Measurements from ENCODE around the gene NFE2L3. TPM values are rescaled to one million over a fixed set of nuclear protein-coding genes. Genes with fewer than 3 reads are reported as not detected.

Gene NFE2L3
- total and polyA plus RNA-seq, 4 donors = 4.0 to 12.5 (median 8.7) TPM

GRCh38 chr7:26197153-26198115 lies 45.4 kb downstream of the NFE2L3 start:
- Histone ChIP-seq H3K4me1 (ENCODE audit: control insufficient read depth, insufficient read depth, low read length) (no peaks in the 10 kb centered on the region), H3K27ac (ENCODE audit: low read depth, low read length) (no peak overlapping the region)
- 33% methylated on average over 2 of the region's 5 CpGs for WGBS (ENCODE audit: insufficient coverage)

DNA sequence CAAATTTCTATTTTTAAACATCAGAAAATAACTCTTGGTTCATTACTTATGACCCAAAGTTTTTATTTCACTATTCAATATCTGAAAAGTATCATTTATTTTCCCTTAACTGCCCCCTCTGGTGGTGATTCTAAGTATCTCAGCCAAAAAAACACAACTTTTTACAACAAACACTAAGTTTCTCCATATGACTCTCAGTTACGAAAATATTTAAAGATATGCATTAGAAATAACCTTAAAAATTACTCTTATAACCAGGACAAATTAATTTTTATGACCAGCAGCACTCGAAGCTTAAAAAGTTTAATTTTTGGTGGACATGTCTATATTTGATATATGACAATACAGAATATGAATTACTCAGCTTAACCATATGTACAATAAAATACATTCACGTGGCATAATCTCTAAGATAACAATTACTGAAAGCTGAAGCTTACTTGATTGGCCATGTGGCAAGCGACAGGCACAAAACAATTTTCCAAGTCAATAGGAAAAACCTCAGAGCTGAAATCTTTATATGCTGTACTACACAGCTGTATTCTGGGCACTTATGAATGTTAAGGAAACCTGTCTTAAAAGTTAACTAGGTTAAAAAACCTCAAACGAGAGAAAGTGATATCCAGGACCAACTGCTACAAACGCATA lies 46.3 kb downstream of the NFE2L3 start:
- Histone ChIP-seq H3K4me3 (ENCODE audit: low read depth, low read length) (peak overlapping the region; percentile 100), H3K9me3 (ENCODE audit: control insufficient read depth, insufficient read depth, low read length) (no peaks in the 10 kb centered on the region), H3K36me3 (ENCODE audit: control insufficient read depth, insufficient read depth, low read length) (peaks cover 31% of the 10 kb centered on the region), H3K27me3 (ENCODE audit: control insufficient read depth, insufficient read depth, low read length) (no peaks in the 10 kb centered on the region), H3K27ac (ENCODE audit: low read depth, low read length) (peak overlapping the region; percentile 48), H3K4me1 (ENCODE audit: control insufficient read depth, insufficient read depth, low read length) (no peaks in the 10 kb centered on the region)
- peak in 3 of 6 donors; percentile 29 to 81 (median 70) for DNase-seq (ENCODE audit: low read depth in 4 of 6, low spot score in 6 of 6)
- WGBS (ENCODE audit: insufficient coverage) = 0% methylated on average over 2 of the region's 6 CpGs

More at GRCh38 chr7:26197153-26198115, 45.4 kb downstream of the NFE2L3 start:
- no peak for DNase-seq (ENCODE audit: low read depth in 4 of 6, low spot score in 6 of 6)
- H3K4me3 ChIP-seq (ENCODE audit: low read depth, low read length) = peak overlapping the region; percentile 100
- H3K36me3 ChIP-seq (ENCODE audit: control insufficient read depth, insufficient read depth, low read length) = peaks cover 38% of the 10 kb centered on the region
- no peaks in the 10 kb centered on the region for H3K27me3 ChIP-seq (ENCODE audit: control insufficient read depth, insufficient read depth, low read length)
- no peaks in the 10 kb centered on the region for H3K9me3 ChIP-seq (ENCODE audit: control insufficient read depth, insufficient read depth, low read length)

DNA sequence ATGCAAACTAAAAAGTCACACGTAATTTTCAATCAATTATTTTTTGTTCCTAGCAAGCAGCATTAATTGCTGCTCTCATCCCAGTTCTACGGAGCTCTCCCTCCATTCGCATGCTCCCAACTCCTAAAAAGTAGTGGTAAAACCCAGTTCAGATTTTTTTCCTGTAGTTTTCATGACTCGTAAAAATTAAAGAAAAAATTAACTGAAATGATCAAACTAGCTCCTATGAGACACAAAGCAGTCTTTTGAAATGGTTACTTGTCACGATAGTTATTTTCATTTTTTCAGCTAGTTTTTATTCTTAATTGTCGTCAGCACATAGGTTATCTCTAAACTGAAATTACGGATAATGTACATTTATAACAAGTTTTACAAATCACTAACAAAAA lies 46.8 kb downstream of the NFE2L3 start:
- DNase-seq (ENCODE audit: low read depth in 4 of 6, low spot score in 6 of 6) = no peak
- no peaks in the 10 kb centered on the region for H3K9me3 ChIP-seq (ENCODE audit: control insufficient read depth, insufficient read depth, low read length)
- peak overlapping the region; percentile 100 for H3K27ac ChIP-seq (ENCODE audit: low read depth, low read length)
- no peaks in the 10 kb centered on the region for H3K27me3 ChIP-seq (ENCODE audit: control insufficient read depth, insufficient read depth, low read length)
- no peaks in the 10 kb centered on the region for H3K4me1 ChIP-seq (ENCODE audit: control insufficient read depth, insufficient read depth, low read length)
- H3K36me3 ChIP-seq (ENCODE audit: control insufficient read depth, insufficient read depth, low read length) = peaks cover 26% of the 10 kb centered on the region
- H3K4me3 ChIP-seq (ENCODE audit: low read depth, low read length) = peak overlapping the region; percentile 100
- 0% methylated on average over 1 of the region's 7 CpGs for whole genome bisulfite sequencing (ENCODE audit: insufficient coverage)

DNA sequence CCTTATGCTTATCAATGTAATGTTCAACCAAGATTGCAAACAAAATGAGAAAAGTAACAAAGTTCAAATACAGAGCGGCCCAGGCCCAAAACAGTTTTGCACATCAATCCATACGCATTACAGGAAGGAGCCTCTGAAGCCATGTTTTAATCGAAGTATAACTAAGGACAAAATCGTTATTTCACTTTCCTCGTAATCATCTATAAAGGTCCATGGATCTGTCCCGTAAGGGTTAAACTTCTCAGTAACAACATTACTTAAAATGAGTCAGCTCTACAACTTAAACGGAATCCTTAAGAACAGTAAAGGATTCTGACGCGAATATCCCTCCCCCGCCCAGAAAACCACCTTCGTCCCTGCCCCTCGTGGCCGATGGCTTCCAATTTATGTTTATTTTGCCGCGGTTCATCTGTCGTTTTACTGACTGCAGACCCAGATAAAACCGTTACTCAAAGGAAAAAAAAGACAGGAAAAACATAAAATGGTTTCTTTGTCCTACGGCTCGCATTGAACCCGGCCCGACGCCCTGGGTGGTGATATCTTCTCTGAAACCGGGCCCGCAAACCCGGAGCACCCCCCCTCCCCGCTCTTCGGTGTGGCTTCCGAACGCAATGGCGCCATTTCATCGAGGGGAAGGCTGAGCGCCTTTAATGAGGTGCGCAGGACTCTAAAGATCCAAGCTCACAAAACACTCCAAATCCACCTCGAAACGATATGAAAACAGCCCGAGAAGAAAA lies 47.5 kb downstream of the NFE2L3 start:
- under 1% methylated on average over 25 of the region's 36 CpGs for WGBS (ENCODE audit: insufficient coverage)
- Histone ChIP-seq H3K4me3 (ENCODE audit: low read depth, low read length) (peak overlapping the region; percentile 100), H3K27ac (ENCODE audit: low read depth, low read length) (peak overlapping the region; percentile 100), H3K27me3 (ENCODE audit: control insufficient read depth, insufficient read depth, low read length) (no peaks in the 10 kb centered on the region), H3K4me1 (ENCODE audit: control insufficient read depth, insufficient read depth, low read length) (no peaks in the 10 kb centered on the region), H3K9me3 (ENCODE audit: control insufficient read depth, insufficient read depth, low read length) (no peaks in the 10 kb centered on the region), H3K36me3 (ENCODE audit: control insufficient read depth, insufficient read depth, low read length) (peaks cover 19% of the 10 kb centered on the region)
- peak in 5 of 6 donors; percentile 32 to 93 (median 69) for DNase-seq (ENCODE audit: low read depth in 4 of 6, low spot score in 6 of 6)

- Histone ChIP-seq H3K27me3 (ENCODE audit: control insufficient read depth, insufficient read depth, low read length) (no peaks in the 10 kb centered on the region), H3K4me3 (ENCODE audit: low read depth, low read length) (peak overlapping the region; percentile 100), H3K27ac (ENCODE audit: low read depth, low read length) (peak overlapping the region; percentile 100), H3K4me1 (ENCODE audit: control insufficient read depth, insufficient read depth, low read length) (peaks cover 4% of the 10 kb centered on the region), H3K36me3 (ENCODE audit: control insufficient read depth, insufficient read depth, low read length) (peaks cover 15% of the 10 kb centered on the region), H3K9me3 (ENCODE audit: control insufficient read depth, insufficient read depth, low read length) (no peaks in the 10 kb centered on the region)
- 0% methylated on average over 17 of the region's 29 CpGs for WGBS (ENCODE audit: insufficient coverage)
- DNase-seq (ENCODE audit: low read depth in 4 of 6, low spot score in 6 of 6) = peak in 5 of 6 donors; percentile 69 to 92 (median 72)
Observed at GRCh38 chr7:26200038-26200443, 48.0 kb downstream of the NFE2L3 start.

GRCh38 chr7:26200444-26201246 lies 48.6 kb downstream of the NFE2L3 start, which contains the start of gene HNRNPA2B1:
HNRNPA2B1 (minus strand) TSS chr7:26200746; CDS start chr7:26200577, 169 bp downstream.
- no peaks in the 10 kb centered on the region for H3K9me3 ChIP-seq (ENCODE audit: control insufficient read depth, insufficient read depth, low read length)
- H3K36me3 ChIP-seq (ENCODE audit: control insufficient read depth, insufficient read depth, low read length) = peaks cover 14% of the 10 kb centered on the region
- under 1% methylated on average over 67 of the region's 71 CpGs for WGBS (ENCODE audit: insufficient coverage)
- peaks cover 4% of the 10 kb centered on the region for H3K4me1 ChIP-seq (ENCODE audit: control insufficient read depth, insufficient read depth, low read length)
- peak; percentile 95 to 99 (median 99) for DNase-seq (ENCODE audit: low read depth in 4 of 6, low spot score in 6 of 6)
- peak within 1 kb of the TSS; percentile 100 for H3K27ac ChIP-seq (ENCODE audit: low read depth, low read length)
- H3K4me3 ChIP-seq (ENCODE audit: low read depth, low read length) = peak within 1 kb of the TSS; percentile 100
- no peaks in the 10 kb centered on the region for H3K27me3 ChIP-seq (ENCODE audit: control insufficient read depth, insufficient read depth, low read length)

DNA sequence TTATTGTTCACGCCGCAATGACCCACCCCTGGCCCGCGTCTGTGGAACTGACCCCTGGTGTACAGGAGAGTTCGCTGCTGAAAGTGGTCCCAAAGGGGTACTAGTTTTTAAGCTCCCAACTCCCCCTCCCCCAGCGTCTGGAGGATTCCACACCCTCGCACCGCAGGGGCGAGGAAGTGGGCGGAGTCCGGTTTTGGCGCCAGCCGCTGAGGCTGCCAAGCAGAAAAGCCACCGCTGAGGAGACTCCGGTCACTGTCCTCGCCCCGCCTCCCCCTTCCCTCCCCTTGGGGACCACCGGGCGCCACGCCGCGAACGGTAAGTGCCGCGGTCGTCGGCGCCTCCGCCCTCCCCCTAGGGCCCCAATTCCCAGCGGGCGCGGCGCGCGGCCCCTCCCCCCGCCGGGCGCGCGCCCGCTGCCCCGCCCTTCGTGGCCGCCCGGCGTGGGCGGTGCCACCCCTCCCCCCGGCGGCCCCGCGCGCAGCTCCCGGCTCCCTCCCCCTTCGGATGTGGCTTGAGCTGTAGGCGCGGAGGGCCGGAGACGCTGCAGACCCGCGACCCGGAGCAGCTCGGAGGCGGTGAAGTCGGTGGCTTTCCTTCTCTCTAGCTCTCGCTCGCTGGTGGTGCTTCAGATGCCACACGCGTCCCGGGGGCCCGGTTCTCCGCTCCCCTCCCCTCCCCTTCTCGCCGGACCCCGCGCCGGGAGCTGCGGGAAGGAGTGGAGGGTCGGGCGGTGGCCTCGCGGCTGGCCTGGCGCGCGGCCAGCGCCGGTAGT lies 49.4 kb downstream of the NFE2L3 start, which contains the start of gene CBX3:
TSS of gene CBX3 (plus strand) at position 499 of the 772 bp plus-strand sequence. CDS start 1,254 bp downstream, outside the sequence.
- Histone ChIP-seq H3K9me3 (ENCODE audit: control insufficient read depth, insufficient read depth, low read length) (no peaks in the 10 kb centered on the region), H3K4me3 (ENCODE audit: low read depth, low read length) (peak within 1 kb of the TSS; percentile 100), H3K36me3 (ENCODE audit: control insufficient read depth, insufficient read depth, low read length) (peaks cover 12% of the 10 kb centered on the region), H3K27ac (ENCODE audit: low read depth, low read length) (peak within 1 kb of the TSS; percentile 100), H3K27me3 (ENCODE audit: control insufficient read depth, insufficient read depth, low read length) (no peaks in the 10 kb centered on the region), H3K4me1 (ENCODE audit: control insufficient read depth, insufficient read depth, low read length) (peaks cover 4% of the 10 kb centered on the region)
- DNase-seq (ENCODE audit: low read depth in 4 of 6, low spot score in 6 of 6) = peak in 4 of 6 donors; percentile 73 to 96 (median 80)
- under 1% methylated on average over 62 of the region's 86 CpGs for WGBS (ENCODE audit: insufficient coverage)
